Dedifferentiated amniotic fluid mesenchymal stem cell (primary cell): ENCODE measurements around the gene DLG5.

ENCODE experiments used
- DNase-seq: peaks from one replicate; pipeline ENCODE4 v3.0.0-alpha.2; 2016; ENCODE audit errors: extremely low spot score

DLG5 gene

GRCh38 chr10:77820349-77820748, 106.2 kb downstream of the DLG5 start:
- DNase-seq: no peak

- no peak for DNase-seq
Observed at GRCh38 chr10:77819210-77820112, 107.1 kb downstream of the DLG5 start.

- DNase-seq: no peak
Observed at GRCh38 chr10:77818378-77818777, 108.2 kb downstream of the DLG5 start.

GRCh38 chr10:77817541-77817940, 109.0 kb downstream of the DLG5 start:
- DNase-seq: no peak

- DNase-seq: no peak
Observed at GRCh38 chr10:77816311-77816710, 110.2 kb downstream of the DLG5 start.

GRCh38 chr10:77812741-77813140, 113.8 kb downstream of the DLG5 start:
- no peak for DNase-seq

- no peak for DNase-seq
Observed at GRCh38 chr10:77811831-77812430, 114.6 kb downstream of the DLG5 start.

- no peak for DNase-seq
Observed at GRCh38 chr10:77810446-77811335, 115.9 kb downstream of the DLG5 start.

- DNase-seq: no peak
Observed at GRCh38 chr10:77809336-77809735, 117.2 kb downstream of the DLG5 start.

- no peak for DNase-seq
Observed at GRCh38 chr10:77807706-77808105, 118.8 kb downstream of the DLG5 start.

GRCh38 chr10:77806511-77807157, 119.9 kb downstream of the DLG5 start:
- no peak for DNase-seq

GRCh38 chr10:77805676-77806075, 120.9 kb downstream of the DLG5 start:
- DNase-seq: no peak

- no peak for DNase-seq
Observed at GRCh38 chr10:77804371-77804770, 122.2 kb downstream of the DLG5 start.

GRCh38 chr10:77801474-77802161, 124.9 kb downstream of the DLG5 start:
- no peak for DNase-seq

- no peak for DNase-seq
Observed at GRCh38 chr10:77800738-77801266, 125.8 kb downstream of the DLG5 start.

GRCh38 chr10:77800320-77800719, 126.2 kb downstream of the DLG5 start:
- DNase-seq: no peak

GRCh38 chr10:77799352-77799751, 127.2 kb downstream of the DLG5 start:
- no peak for DNase-seq

GRCh38 chr10:77798940-77799339, 127.6 kb downstream of the DLG5 start:
- DNase-seq: no peak

GRCh38 chr10:77796311-77796915, 130.1 kb downstream of the DLG5 start:
- DNase-seq: no peak

- DNase-seq: no peak
Observed at GRCh38 chr10:77795426-77796055, 131.0 kb downstream of the DLG5 start.
